ENCODE measurements around the gene COLEC12. TPM values are rescaled to one million over a fixed set of nuclear protein-coding genes. Genes with fewer than 3 reads are reported as not detected.

Gene COLEC12
- total RNA-seq, 2 donors from 2014 or later = 23.0 to 54.9 TPM

DNA sequence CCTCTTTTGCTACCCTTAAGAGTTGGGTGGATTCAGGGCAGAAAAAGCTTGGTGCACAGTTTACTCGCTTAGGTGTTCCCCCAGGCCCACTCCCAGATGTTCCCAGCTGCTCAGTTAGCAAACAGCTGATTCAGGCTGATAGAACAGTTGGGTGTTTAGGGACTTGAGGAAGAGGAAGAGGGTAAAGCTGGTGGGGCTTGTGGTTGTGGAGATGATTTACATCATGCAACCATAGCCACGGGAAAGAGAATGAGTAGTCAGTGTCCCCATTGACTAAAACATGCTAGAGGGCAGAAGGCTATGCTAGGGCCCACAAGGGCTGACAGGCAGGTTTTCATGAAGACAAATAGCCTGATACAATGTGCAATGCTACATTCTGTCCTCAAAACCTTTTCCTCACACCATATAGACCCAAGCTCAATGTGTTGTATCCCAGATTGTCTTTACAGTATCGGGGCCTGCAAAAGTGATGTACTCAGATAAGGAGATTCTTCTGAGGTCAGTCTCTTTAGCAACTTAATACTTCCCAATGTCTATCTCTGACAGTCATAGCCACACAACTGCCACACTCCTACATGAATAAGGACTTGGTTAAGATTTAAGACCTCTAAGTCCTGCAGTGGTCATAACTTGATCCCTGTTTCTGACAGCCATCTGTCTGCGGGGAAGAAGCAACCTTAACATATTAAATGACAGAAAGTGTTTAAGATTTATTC, 15.6 kb downstream of the COLEC12 start:
- intact Hi-C loops (cut with DNase I) = no loop called here
- DNase-seq (ENCODE audit: low spot score) = no peak

DNA sequence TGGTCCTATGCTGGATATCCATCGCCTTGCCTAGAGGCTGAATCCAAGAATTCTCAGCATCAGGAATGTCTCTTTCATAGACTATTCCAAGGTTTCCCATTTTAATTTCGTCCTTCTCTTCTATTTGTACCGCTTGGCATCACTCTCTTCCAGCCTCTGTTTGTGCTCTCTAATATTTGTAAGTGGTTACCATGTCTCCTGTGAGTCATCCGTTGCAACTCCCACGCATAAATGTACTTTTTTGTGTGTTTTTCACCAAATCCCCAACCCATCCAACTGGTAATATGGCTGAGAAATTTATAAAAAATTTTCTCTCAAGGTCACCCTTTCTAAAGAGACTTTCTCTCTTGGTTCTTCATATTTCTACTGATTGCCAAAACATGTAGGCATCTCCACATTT, 21.8 kb downstream of the COLEC12 start:
- no peak for DNase-seq (ENCODE audit: low spot score)
- intact Hi-C loops (cut with DNase I) = no loop called here

- no peak for DNase-seq (ENCODE audit: low spot score)
- intact Hi-C loops (cut with DNase I) = no loop called here
Measured at GRCh38 chr18:477565-477964, 22.9 kb downstream of the COLEC12 start.

GRCh38 chr18:476251-476664, 24.2 kb downstream of the COLEC12 start:
- intact Hi-C loops (cut with DNase I) = no loop called here

DNA sequence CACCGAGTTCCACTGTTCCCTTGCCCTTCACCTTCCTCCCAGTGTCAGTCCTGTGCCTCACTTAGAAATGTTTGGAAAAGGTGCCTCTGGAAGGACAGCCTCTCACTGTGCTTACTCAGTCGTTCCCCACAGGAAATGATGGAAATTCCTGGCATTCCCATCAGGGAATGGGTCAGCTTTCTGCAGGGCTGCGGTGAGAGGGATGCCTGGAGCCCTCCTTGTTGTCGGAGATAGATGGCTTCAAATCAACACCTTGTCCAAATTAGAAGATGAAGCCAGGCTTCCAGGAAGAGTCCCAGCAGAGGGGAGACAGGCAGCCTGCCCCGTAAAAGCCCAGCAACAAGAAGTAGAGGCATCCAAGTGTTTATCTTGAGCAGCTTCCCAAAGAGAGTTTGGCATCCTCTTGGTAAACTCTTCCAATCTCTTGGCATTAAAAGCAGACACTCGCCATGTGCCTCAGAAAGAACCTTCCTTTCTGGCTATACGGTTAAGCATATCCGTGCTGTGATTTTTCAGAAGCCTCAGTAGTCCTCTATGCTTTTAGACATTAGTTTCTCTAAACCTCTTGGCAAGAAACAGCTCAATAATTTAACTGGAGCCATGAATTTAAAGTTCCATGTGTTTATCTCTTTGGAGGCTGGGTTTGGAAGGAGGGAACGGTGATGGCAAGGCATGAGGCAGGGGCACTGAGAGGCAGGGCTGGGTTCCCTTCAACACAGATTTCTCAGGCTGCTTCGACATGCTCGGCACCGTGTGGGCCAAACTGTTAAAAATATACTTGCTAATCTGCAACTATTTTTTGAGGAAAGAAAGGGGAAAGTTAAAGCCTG, 25.1 kb downstream of the COLEC12 start:
- intact Hi-C loops (cut with DNase I) = no loop called here
- no peak for DNase-seq (ENCODE audit: low spot score)

More at GRCh38 chr18:476251-476664, 24.2 kb downstream of the COLEC12 start:
- DNase-seq (ENCODE audit: low spot score) = no peak

DNA sequence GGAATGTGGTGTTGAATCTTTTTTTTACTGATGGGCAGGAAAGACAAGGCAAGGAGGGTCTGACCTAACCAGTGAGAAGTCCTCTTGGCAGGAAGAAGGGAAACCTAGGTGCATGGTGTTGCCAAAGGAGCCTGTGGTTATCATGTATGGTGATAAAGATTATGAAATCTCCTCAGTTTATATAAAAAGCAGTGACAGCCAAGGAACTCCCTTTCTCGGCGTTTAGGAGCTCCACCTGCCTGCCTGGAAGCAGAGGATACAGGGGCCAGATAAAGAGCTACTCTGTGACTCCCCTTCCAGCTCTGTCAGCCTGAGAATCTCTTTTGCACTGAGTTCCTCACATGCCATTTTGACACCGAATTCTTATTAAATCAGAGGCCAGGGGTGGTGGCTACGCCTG, 26.1 kb downstream of the COLEC12 start:
- DNase-seq (ENCODE audit: low spot score) = no peak
- intact Hi-C loops (cut with DNase I) = no loop called here

DNA sequence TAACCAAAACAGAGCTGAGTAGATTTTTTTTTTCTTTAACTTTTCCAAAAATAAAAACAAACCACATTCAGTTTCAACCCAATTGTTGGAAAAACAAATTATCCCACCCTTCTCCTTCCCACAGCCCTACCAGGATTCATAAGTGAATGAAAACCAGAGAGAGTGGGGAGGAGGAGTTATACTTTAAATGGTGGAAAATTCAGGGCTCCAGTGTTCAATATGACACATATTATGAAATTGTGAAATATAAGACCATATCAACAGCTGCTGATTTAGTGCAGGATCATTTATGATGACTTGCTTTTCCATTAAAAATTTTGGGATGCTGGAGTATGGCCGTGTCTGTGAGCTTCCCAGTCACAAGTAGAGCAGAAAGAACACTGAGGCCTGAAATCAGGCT, 26.7 kb downstream of the COLEC12 start:
- intact Hi-C loops (cut with DNase I) = no loop called here
- DNase-seq (ENCODE audit: low spot score) = no peak

DNA sequence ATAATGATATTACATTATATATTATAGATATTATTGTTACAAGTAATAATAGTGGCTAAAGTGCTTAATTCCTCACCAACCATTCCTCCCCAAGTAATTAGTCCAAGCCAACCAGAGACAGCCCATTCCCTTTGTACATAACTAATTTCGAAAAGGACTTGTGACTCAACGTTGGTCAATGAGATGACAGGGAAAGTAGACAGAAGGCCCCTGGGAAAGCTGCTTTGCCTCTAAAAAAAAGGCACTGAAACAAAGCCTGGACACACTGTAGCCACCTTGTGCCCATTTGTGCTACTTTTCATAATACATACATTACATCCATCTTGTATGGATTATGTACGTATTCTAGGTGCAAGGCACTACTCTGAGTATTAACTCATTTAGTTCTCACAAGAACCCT, 28.8 kb downstream of the COLEC12 start:
- intact Hi-C loops (cut with DNase I) = no loop called here
- no peak for DNase-seq (ENCODE audit: low spot score)

DNA sequence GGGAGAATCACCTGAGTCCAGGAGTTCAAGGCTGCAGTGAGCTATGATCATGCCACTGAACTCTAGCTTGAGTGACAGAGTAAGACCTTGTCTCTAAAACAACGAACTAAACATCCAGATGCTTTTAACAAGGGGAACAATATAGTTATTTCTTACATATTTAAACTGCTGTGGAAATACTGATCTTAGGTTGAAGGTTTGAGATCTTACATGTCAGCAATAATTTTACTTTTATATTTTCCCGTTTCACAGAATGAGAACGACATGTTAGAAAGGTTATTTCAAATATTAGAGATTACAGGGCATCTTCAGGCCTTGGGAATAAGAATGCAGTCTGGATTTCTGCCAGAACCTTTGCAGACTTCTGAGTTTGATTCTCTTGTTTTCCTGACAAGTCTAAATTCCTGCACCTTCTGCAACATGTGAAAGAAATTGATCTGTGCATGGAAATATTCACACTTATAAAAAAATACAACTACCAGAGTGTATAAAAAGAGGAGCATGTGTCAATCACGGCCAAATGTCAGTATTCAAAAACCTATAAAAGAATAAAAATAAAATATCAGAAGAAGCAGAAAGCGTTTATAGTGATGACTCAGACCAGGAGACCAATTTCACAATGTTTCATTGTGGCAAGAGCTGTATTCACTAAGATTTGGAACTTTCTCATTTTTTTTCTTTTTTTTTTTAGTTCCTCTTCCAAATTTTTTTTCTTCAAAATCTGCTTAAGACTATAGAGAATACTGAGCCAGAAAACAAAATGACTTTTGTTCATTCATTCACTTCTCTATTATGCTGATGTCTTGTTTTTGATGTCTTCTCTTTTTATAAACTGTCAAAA, 29.6 kb downstream of the COLEC12 start:
- intact Hi-C loops (cut with DNase I) = no loop called here
- no peak for DNase-seq (ENCODE audit: low spot score)

GRCh38 chr18:468955-469790, 31.3 kb downstream of the COLEC12 start:
- no peak for DNase-seq (ENCODE audit: low spot score)
- intact Hi-C loops (cut with DNase I) = no loop called here

GRCh38 chr18:463827-464541, 36.5 kb downstream of the COLEC12 start:
- intact Hi-C loops (cut with DNase I) = no loop called here
- peak; percentile 75 for DNase-seq (ENCODE audit: low spot score)

DNA sequence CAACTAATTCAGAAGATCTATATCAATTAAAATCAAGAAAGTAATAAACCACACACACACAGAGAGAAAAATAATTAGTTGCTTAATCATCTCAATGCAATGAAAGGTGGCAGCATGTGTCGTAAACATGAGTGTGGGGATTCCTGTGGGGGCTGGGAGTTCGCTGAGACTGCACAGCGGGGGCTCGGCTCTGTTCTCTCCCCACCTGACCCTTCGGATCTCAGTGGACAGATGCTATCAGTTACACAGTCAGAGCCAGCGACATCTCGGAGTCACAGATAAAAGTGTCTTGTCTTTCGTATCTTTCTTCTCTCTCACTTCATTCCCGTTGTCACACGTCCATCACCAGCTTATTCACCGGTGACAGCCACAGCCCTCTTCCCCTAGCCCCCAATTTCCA, 37.1 kb downstream of the COLEC12 start:
- peak; percentile 37 for DNase-seq (ENCODE audit: low spot score)

DNA sequence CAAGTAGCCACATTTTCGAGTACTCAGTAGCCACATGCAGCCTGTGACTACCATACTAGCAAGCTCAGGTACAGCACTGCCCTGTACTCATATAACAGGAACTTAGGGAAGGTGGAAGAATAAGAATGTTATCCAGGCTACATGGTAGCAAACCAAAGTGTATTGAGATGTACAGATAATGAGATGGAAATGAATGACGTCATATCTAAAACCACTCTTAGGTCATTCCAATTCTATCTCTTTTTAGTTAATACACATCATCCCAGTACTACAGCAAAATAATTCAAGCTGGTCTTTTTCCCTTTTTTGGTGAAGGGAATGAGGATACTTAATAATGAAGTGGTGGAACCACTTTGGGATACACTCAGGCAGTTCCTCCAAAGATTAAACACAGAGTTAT, 38.7 kb downstream of the COLEC12 start:
- no peak for DNase-seq (ENCODE audit: low spot score)

More for the DNA sequence above, 37.1 kb downstream of the COLEC12 start:
- intact Hi-C loops (cut with DNase I) = no loop called here

GRCh38 chr18:460791-461190, 39.7 kb downstream of the COLEC12 start:
- intact Hi-C loops (cut with DNase I) = no loop called here
- no peak for DNase-seq (ENCODE audit: low spot score)

More for the DNA sequence above, 38.7 kb downstream of the COLEC12 start:
- intact Hi-C loops (cut with DNase I) = no loop called here

- intact Hi-C loops (cut with DNase I) = no loop called here
- DNase-seq (ENCODE audit: low spot score) = no peak
Measured at GRCh38 chr18:459814-460593, 40.5 kb downstream of the COLEC12 start.

DNA sequence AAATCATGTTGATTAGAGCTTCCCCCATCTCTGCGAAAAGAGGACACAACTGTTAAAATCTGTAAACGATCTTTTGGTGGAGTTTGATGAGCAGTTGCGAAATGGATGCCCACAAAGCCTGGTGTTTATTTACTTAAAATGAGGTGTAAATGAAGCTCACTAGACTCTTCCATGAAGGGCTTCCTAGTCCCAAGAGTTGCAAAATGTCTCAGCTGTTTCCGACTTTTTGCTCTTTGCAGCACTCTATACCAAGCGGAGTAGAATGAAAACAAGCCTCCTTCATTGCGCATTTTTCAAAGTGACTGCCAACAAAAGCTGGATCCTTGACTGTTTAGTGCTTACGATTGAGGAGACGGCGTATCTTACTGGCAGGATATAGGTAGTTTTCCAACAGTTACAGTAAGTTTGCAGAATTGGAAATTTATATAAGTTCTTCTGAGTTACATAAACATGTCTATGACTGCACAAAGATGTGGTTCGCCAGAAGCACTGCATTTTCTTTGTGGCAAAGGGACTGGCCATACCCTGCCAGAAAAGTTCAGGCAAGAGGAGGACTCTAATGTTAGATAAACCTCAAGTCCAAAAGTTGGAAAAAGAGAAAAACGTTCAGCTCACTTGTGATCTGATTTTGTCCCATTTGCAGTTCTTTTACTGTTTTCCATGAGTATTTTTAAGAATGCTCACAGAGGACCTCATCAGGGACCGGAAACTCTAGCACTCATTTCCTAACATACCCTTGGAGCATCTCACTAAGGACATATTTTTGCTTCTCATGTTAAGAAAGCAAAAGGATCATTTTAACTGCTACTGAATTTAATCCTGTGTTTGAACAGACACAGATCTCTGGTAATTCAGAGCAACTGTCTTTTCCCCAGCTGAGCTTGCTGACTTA, 42.7 kb downstream of the COLEC12 start:
- no peak for DNase-seq (ENCODE audit: low spot score)
- intact Hi-C loops (cut with DNase I) = no loop called here

- intact Hi-C loops (cut with DNase I) = no loop called here
- DNase-seq (ENCODE audit: low spot score) = peak; percentile 83
Measured at GRCh38 chr18:457140-457519, 43.4 kb downstream of the COLEC12 start.

All from posterior vena cava (tissue), 2 donors.